ENCODE measurements around the gene ULK1. TPM values are rescaled to one million over a fixed set of nuclear protein-coding genes. Genes with fewer than 3 reads are reported as not detected.

ULK1 gene
- total RNA-seq, 4 donors from 2014 or later = 11.8 to 135 (median 38.8) TPM

- no peaks in the 10 kb centered on the region for H3K9me3 ChIP-seq
- H3K27ac ChIP-seq = no peak overlapping the region
- TF ChIP-seq POLR2A (IDR thresholded peaks at IDR 0.05) = no peak
- TF ChIP-seq CTCF (IDR thresholded peaks at IDR 0.05) = no peak
- intact Hi-C loops (cut with DNase I; ENCODE audit: low total_unique reads) = no loop called here
- no peaks in the 10 kb centered on the region for H3K36me3 ChIP-seq
- DNase-seq = no peak
- H3K4me3 ChIP-seq = no peak overlapping the region
- no peaks in the 10 kb centered on the region for H3K4me1 ChIP-seq
- H3K27me3 ChIP-seq = no peaks in the 10 kb centered on the region
These were observed 20.7 kb downstream of the ULK1 start for GRCh38 chr12:131915000-131915689.

GRCh38 chr12:131915823-131916222 lies 21.4 kb downstream of the ULK1 start:
- no peaks in the 10 kb centered on the region for H3K4me1 ChIP-seq
- TF ChIP-seq CTCF (IDR thresholded peaks at IDR 0.05) (no peak), POLR2A (IDR thresholded peaks at IDR 0.05) (no peak)
- no peak overlapping the region for H3K4me3 ChIP-seq
- no peak for DNase-seq
- no peaks in the 10 kb centered on the region for H3K27me3 ChIP-seq
- H3K27ac ChIP-seq = no peak overlapping the region
- no peaks in the 10 kb centered on the region for H3K36me3 ChIP-seq
- no peaks in the 10 kb centered on the region for H3K9me3 ChIP-seq
- intact Hi-C loops (cut with DNase I; ENCODE audit: low total_unique reads) = no loop called here

- Histone ChIP-seq H3K27ac (no peak overlapping the region), H3K4me1 (no peaks in the 10 kb centered on the region), H3K4me3 (no peak overlapping the region), H3K36me3 (no peaks in the 10 kb centered on the region), H3K9me3 (no peaks in the 10 kb centered on the region), H3K27me3 (no peaks in the 10 kb centered on the region)
- intact Hi-C loops (cut with DNase I; ENCODE audit: low total_unique reads) = no loop called here
- DNase-seq = no peak
- TF ChIP-seq POLR2A (IDR thresholded peaks at IDR 0.05) (no peak), CTCF (IDR thresholded peaks at IDR 0.05) (no peak)
These were observed 22.1 kb downstream of the ULK1 start for GRCh38 chr12:131916306-131917138.

GRCh38 chr12:131917139-131917710 lies 22.8 kb downstream of the ULK1 start:
- intact Hi-C loops (cut with DNase I; ENCODE audit: low total_unique reads) = no loop called here
- no peaks in the 10 kb centered on the region for H3K9me3 ChIP-seq
- H3K27ac ChIP-seq = no peak overlapping the region
- H3K36me3 ChIP-seq = no peaks in the 10 kb centered on the region
- no peaks in the 10 kb centered on the region for H3K27me3 ChIP-seq
- DNase-seq = no peak
- H3K4me3 ChIP-seq = no peak overlapping the region
- TF ChIP-seq CTCF (IDR thresholded peaks at IDR 0.05) (no peak), POLR2A (IDR thresholded peaks at IDR 0.05) (no peak)
- H3K4me1 ChIP-seq = no peaks in the 10 kb centered on the region

All from uterus (tissue), 4 donors.